ENCODE results near the gene CELSR1. TPM values are rescaled to one million over a fixed set of nuclear protein-coding genes. Genes with fewer than 3 reads are reported as not detected.
"Not testable (repeated sequence)": the region's sequence is repeated elsewhere in the genome, so short reads cannot be mapped to it uniquely, and the experiment has no call there.

CELSR1 gene
- total RNA-seq, 1 donor from 2014 or later: 7.6 TPM

DNA sequence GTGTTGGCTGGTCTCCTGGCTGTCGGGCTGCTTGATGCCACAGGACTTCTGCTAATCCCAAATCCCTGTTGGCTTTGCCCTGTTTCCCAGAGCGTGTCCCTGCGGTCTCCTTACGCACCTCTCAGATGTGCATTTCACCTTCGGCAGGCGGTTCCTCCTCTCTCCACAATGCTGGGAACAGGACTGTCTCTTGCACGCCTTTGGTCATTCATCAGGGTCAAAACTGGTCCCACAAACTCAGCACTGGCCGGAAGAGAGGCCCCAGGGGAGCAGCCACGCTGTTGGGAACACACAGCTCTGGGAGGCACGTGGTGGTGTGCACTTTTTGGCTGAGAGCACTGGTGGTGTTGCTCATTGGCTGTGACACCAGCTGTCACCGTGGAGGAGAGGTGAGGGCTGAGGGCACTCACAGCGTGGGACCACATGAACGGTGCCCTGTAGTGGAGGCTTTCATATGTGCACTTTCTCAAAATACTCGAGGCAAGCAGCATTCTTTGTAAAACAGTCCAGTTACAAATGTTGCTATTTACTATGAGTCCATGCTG, 217.2 kb downstream of the CELSR1 start:
- ATAC-seq (ENCODE audit: poor library complexity) (peak; percentile 30), DNase-seq (no peak)
- intact Hi-C loops (cut with DNase I): no loop called here

DNA sequence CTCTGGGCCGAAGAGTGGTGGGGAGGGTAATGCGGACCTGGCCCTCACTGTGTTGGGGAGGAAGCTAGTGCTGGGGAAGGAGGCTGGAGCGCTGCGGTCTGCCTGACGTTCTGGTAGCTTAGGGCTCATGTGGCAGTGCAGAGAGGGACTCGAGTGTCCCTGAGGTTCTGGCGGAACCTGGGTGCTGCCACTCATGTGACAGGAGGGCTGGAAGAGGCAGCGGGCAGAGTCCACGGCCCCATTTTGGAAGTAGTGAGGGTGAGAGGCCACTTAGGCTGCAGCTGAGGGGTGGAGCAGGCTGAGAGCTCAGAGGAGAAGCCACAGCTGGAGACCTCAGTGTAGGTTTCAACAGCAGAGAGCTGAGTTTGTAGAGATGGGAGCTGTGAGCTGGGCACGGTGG, 218.1 kb downstream of the CELSR1 start:
- DNase-seq: no peak
- ATAC-seq (ENCODE audit: poor library complexity): no peak
- intact Hi-C loops (cut with DNase I): loop anchor here (5.0 kb wide), 1 partner anchor 327 kb away; no protein-coding TSS in a partner anchor

DNA sequence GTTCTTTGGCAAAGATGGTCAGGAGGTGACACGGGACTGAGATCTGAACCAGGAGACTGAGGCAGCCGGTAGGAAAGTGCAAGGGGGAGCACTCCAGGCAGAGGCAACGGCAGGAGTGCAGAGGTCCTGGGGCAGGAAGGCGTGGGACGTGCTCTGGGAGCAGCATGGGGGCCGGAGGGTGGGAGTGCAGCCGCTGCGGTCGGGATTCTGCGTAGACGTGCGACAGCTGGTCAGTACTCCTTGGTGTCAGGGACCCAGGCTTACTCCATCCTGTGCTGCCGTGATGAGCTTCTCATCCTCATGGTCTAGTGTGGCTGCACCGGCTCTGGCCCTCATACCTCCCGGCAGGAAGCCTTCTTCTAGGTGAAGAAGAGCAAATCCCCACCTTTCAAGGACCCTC, 218.8 kb downstream of the CELSR1 start:
- ATAC-seq (ENCODE audit: poor library complexity): no peak
- DNase-seq: no peak
- intact Hi-C loops (cut with DNase I): loop anchor here (5.0 kb wide), 1 partner anchor 326 kb away; no protein-coding TSS in a partner anchor

DNA sequence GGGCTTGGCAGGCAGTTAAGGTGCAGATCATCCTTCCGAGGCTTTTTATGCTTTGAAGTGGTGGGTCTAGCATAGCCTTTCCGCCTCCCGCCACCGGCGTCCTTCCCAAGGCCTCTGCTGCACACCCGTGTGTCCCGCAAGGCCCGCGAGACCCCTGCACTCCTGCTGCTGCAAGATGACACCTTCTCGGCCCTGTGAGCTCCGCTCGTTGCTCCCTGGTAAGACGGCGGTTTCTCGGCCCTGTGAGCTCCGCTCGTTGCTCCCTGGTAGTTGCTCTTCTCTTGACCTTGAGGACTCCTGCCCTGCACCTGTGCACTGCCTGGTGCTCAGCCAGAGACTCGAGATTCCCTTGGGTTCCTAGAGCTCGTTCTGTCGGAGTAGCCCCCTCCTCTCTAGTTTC, 219.8 kb downstream of the CELSR1 start:
- intact Hi-C loops (cut with DNase I): loop anchor here (5.0 kb wide), 1 partner anchor 325 kb away; no protein-coding TSS in a partner anchor
- ATAC-seq (ENCODE audit: poor library complexity): no peak
- DNase-seq: no peak

DNA sequence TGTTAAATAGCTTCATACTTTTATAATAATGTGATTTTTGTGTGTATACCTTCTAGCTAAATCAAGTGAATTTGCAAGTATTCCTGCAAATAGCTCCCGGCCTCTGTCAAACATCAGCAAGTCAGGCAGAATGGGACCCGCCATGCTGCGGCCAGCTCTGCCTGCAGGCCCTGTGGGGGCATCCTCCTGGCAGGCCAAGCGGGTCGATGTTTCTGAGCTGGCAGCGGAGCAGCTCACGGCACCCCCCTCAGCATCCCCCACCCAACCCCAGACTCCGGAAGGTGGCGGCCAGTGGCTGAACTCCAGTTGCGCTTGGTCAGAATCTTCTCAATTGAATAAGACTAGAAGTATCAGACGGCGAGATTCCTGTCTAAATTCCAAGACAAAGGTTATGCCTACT, 221.4 kb downstream of the CELSR1 start:
- intact Hi-C loops (cut with DNase I): loop anchor here (2.0 to 5.0 kb wide), 2 partner anchors 191 to 324 kb away; no protein-coding TSS in a partner anchor
- no peak for ATAC-seq (ENCODE audit: poor library complexity)
- DNase-seq: peak; percentile 8

DNA sequence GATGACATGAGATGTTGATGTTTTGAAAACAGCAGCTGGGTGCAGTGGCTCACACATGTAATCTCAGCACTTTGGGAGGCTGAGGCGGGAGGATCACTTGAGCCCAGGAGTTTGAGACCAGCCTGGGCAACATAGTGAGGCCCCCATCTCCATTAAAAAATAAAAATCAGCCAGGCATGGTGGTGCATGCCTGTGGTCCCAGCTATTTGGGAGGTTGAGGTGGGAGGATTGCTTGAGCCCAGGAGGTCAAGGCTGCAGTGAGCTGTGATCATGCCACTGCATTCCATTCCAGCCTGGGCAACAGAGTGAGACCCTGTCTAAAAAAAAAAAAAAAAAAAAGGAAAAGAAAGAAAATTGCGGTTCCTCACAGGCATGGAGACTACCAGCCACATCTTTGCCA, 224.6 kb downstream of the CELSR1 start:
- ATAC-seq (ENCODE audit: poor library complexity); DNase-seq; intact Hi-C loops (cut with DNase I): not testable (repeated sequence)

DNA sequence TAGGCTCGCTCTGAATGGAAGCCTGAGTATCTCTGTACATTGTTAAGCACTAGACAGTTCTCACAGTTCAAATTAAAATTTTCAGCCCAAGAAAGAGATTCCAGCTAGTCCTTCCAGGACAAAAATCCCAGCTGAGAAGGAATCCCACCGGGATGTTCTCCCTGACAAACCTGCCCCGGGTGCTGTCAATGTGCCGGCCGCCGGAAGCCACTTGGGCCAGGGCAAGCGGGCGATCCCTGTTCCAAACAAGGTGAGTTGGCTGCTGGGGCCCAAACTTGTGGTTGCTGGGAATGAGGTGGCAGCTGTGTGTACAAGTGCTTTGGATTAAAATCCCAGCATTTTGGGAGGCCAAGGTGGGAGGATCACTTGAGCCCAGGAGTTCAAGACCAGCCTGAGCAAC, 225.4 kb downstream of the CELSR1 start:
- intact Hi-C loops (cut with DNase I): no loop called here
- DNase-seq: peak; percentile 33
- ATAC-seq (ENCODE audit: poor library complexity): no peak

Other genes with a start within 250 kb of the CELSR1 start
- gene GTSE1, start 240.8 kb downstream of the CELSR1 start, total RNA-seq: 0.43 TPM
- 37.7 TPM for gene TRMU, start 201.9 kb downstream of the CELSR1 start, total RNA-seq
- gene GRAMD4, start 82.8 kb upstream of the CELSR1 start, total RNA-seq: 80.7 TPM
- gene CERK, start 200.6 kb upstream of the CELSR1 start, total RNA-seq: 69.0 TPM
- gene TBC1D22A, start 225.0 kb upstream of the CELSR1 start, total RNA-seq: 14.0 TPM